Upper lobe of left lung (tissue), 4 donors: ENCODE results near the gene FBLN1.

Experiments
- CTCF ChIP-seq, 6 experiments: fragments of 450-650 bp in 4 of 6; fragments of 200-600 bp in 2 of 6; sonication (generic) in 2 of 6; IDR thresholded peaks; one replicate each; pipeline ENCODE4 v1.5.1; 2016 to 2019; ENCODE audit warnings: antibody characterized with exemption in 6 of 6
- EP300 ChIP-seq, 4 donors: sonication (generic); formaldehyde crosslinking; IDR thresholded peaks; one replicate each; pipeline ENCODE4 v1.5.1; 2017; ENCODE audit warnings: antibody characterized with exemption in 4 of 4, control low read depth in 2 of 4

GRCh38 chr22:45481661-45482060 is 21.0 kb upstream of the FBLN1 start:
- TF ChIP-seq CTCF (IDR thresholded peaks at IDR 0.05) (no peak), EP300 (IDR thresholded peaks at IDR 0.05) (no peak)
